GM18870 (cell line): ENCODE data around the gene CPLX3.

ENCODE experiments used
- ATAC-seq: cut with Tn5 transposase; IDR thresholded peaks from one replicate; pipeline ENCODE4 v1.9.1; 2021; ENCODE audit warnings: moderate library complexity; ENCODE audit not compliant: unreplicated experiment

The CPLX3 gene

GRCh38 chr15:74843891-74844299 is 17.5 kb downstream of the CPLX3 start:
- no peak for ATAC-seq

- ATAC-seq, result no peak
These were observed 18.1 kb downstream of the CPLX3 start for GRCh38 chr15:74844319-74845207.

- ATAC-seq, result no peak
These were observed 18.8 kb downstream of the CPLX3 start for GRCh38 chr15:74845208-74845568.

- no peak for ATAC-seq
These were observed 19.2 kb downstream of the CPLX3 start for GRCh38 chr15:74845581-74845980.

- no peak for ATAC-seq
These were observed 21.0 kb downstream of the CPLX3 start for GRCh38 chr15:74847432-74847831.

- no peak for ATAC-seq
These were observed 24.0 kb downstream of the CPLX3 start for GRCh38 chr15:74850393-74850792.

- ATAC-seq, result no peak
These were observed 25.5 kb downstream of the CPLX3 start for GRCh38 chr15:74851960-74852359.

- no peak for ATAC-seq
These were observed 28.1 kb downstream of the CPLX3 start for GRCh38 chr15:74854453-74855022.

GRCh38 chr15:74855857-74856256 is 29.4 kb downstream of the CPLX3 start:
- no peak for ATAC-seq

- ATAC-seq, result no peak
These were observed 30.1 kb downstream of the CPLX3 start for GRCh38 chr15:74856537-74856936.

GRCh38 chr15:74857082-74857655 is 30.7 kb downstream of the CPLX3 start:
- ATAC-seq, result no peak

- no peak for ATAC-seq
These were observed 31.4 kb downstream of the CPLX3 start for GRCh38 chr15:74857671-74858368.

- ATAC-seq, result no peak
These were observed 31.9 kb downstream of the CPLX3 start for GRCh38 chr15:74858369-74858740.

GRCh38 chr15:74863239-74864056 is 37.0 kb downstream of the CPLX3 start:
- ATAC-seq, result no peak

- no peak for ATAC-seq
These were observed 37.9 kb downstream of the CPLX3 start for GRCh38 chr15:74864296-74864695.

- no peak for ATAC-seq
These were observed 38.9 kb downstream of the CPLX3 start for GRCh38 chr15:74865316-74865715.

GRCh38 chr15:74866090-74866489 is 39.7 kb downstream of the CPLX3 start:
- ATAC-seq, result no peak

- no peak for ATAC-seq
These were observed 41.1 kb downstream of the CPLX3 start for GRCh38 chr15:74867466-74868038.

GRCh38 chr15:74868059-74868458 is 41.6 kb downstream of the CPLX3 start:
- no peak for ATAC-seq

GRCh38 chr15:74869372-74869725 is 42.9 kb downstream of the CPLX3 start:
- no peak for ATAC-seq
